Adrenal gland (tissue), 5 donors: ENCODE measurements around the gene LRRIQ4.

Source experiments
- POLR2A ChIP-seq, 2 donors: fragments of 450-650 bp; IDR thresholded peaks; one replicate each; pipeline ENCODE4 v1.6.1; 2017; ENCODE audit warnings: antibody characterized with exemption in 2 of 2, mild to moderate bottlenecking in 2 of 2, moderate library complexity in 1 of 2
- TF ChIP-seq, protein P1 (sequence below), 6 experiments: fragments of 450-650 bp in 4 of 6; fragments of 200-600 bp in 2 of 6; sonication (generic) in 1 of 6; IDR thresholded peaks; 1 replicate in 5 of 6; 2 replicates in 1 of 6; pipeline versions ENCODE4 v1.5.1 to v1.8.0; 2016 to 2021; ENCODE audit warnings: antibody characterized with exemption in 6 of 6, mild to moderate bottlenecking in 2 of 6, moderate library complexity in 1 of 6
- donor health status: DM: no; HTN: no; CAD: no.

DNA sequence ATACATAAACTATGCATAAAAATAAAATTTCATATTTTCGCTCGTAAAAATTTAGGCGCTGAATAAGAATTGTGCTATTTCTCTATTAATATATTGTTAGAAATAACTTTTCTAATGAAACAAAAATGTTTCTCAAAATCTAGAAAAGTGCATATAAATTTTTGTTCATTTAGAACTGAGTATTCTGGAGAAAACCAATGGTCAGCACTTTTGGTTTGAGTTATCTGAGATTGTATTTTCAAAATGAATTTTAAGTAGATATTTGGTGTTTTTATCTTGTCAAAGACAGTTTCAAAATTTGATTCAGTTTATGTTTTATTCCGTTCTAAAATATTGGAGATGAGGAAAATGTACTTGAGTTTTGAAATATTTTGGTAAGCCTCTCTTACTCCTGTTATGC, 25.6 kb upstream of the LRRIQ4 start:
- TF ChIP-seq, protein P1, sequence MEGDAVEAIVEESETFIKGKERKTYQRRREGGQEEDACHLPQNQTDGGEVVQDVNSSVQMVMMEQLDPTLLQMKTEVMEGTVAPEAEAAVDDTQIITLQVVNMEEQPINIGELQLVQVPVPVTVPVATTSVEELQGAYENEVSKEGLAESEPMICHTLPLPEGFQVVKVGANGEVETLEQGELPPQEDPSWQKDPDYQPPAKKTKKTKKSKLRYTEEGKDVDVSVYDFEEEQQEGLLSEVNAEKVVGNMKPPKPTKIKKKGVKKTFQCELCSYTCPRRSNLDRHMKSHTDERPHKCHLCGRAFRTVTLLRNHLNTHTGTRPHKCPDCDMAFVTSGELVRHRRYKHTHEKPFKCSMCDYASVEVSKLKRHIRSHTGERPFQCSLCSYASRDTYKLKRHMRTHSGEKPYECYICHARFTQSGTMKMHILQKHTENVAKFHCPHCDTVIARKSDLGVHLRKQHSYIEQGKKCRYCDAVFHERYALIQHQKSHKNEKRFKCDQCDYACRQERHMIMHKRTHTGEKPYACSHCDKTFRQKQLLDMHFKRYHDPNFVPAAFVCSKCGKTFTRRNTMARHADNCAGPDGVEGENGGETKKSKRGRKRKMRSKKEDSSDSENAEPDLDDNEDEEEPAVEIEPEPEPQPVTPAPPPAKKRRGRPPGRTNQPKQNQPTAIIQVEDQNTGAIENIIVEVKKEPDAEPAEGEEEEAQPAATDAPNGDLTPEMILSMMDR (IDR thresholded peaks at IDR 0.05): no peak
- TF ChIP-seq POLR2A (IDR thresholded peaks at IDR 0.05): no peak
